ENCODE results near the gene FOXR1. TPM values are rescaled to one million over a fixed set of nuclear protein-coding genes. Genes with fewer than 3 reads are reported as not detected.
A peak's percentile ranks its signal among the peaks of the same experiment; 100 is the strongest.

Gene FOXR1
- total and polyA plus RNA-seq, 2 of the 8 experiments (the other 6 are each of a cell fraction or from before 2014, with no cell fraction given): not detected

- Histone ChIP-seq H3K27me3 (replicated peaks in 1 of 4; ENCODE audit: control insufficient read depth in 3 of 4, extremely low read depth in 1 of 4, insufficient read depth in 3 of 4, low read length in 3 of 4) (no peaks in the 10 kb centered on the region; a peak in 2 of 7 replicates), H2BK20ac (ENCODE audit: low read length) (no peak overlapping the region), H3K56ac (replicated peaks; ENCODE audit: insufficient read length, low read depth, low read length) (no peak overlapping the region), H3K4me3 (ENCODE audit: extremely low read depth in 1 of 4, insufficient read depth in 2 of 4, low read depth in 3 of 4, low read length in 4 of 4) (no peak overlapping the region), H4K20me1 (replicated peaks in 1 of 2; ENCODE audit: control insufficient read depth in 1 of 2, insufficient read depth in 2 of 2, low read length in 2 of 2) (no peaks in the 10 kb centered on the region), H3K4me1 (replicated peaks in 1 of 4; ENCODE audit: control insufficient read depth in 3 of 4, insufficient read depth in 4 of 4, low read length in 3 of 4) (no peaks in the 10 kb centered on the region), H3K18ac (ENCODE audit: extremely low read depth, low read length) (no peak overlapping the region), H3K14ac (ENCODE audit: insufficient read length) (no peak overlapping the region), H3K27ac (ENCODE audit: low read depth, low read length) (no peak overlapping the region), H3K79me1 (ENCODE audit: low read depth, low read length) (no peaks in the 10 kb centered on the region), H4K91ac (replicated peaks; ENCODE audit: insufficient read length, low read length) (no peak overlapping the region), H3K23me2 (ENCODE audit: low read depth, low read length) (no peaks in the 10 kb centered on the region), H2BK5ac (ENCODE audit: low read depth, low read length) (no peak overlapping the region), H3K4me2 (ENCODE audit: insufficient read depth in 1 of 2, low read depth in 2 of 2, low read length in 2 of 2) (no peak overlapping the region), H3K9me3 (ENCODE audit: insufficient read depth in 2 of 2, low read depth in 1 of 2, low read length in 1 of 2) (no peaks in the 10 kb centered on the region), H2BK12ac (ENCODE audit: low read depth, low read length) (no peak overlapping the region), H4K8ac (ENCODE audit: extremely low read depth, insufficient read depth, low read length) (no peak overlapping the region), H3K4ac (replicated peaks; ENCODE audit: insufficient read length, low read depth, low read length) (no peak overlapping the region), H3K9ac (replicated peaks in 1 of 4; ENCODE audit: extremely low read depth in 1 of 4, low read depth in 3 of 4, low read length in 3 of 4) (no peak overlapping the region), H2AK5ac (ENCODE audit: low read depth, low read length) (no peak overlapping the region), H2BK15ac (ENCODE audit: low read length) (0 out of 2 replicates have a peak overlapping the region, but pooled peaks have one; percentile 36), H3K79me2 (ENCODE audit: control insufficient read depth in 1 of 2, insufficient read depth in 2 of 2, low read length in 2 of 2) (no peaks in the 10 kb centered on the region), H3K23ac (ENCODE audit: insufficient read length) (no peak overlapping the region), H2AFZ (ENCODE audit: low read length) (no peak overlapping the region), H2BK120ac (replicated peaks; ENCODE audit: low read depth, low read length) (no peak overlapping the region), H4K5ac (ENCODE audit: insufficient read length, low read depth, low read length) (no peak overlapping the region), H3K36me3 (ENCODE audit: control insufficient read depth in 2 of 4, insufficient read depth in 4 of 4, low read length in 3 of 4) (no peaks in the 10 kb centered on the region)
- 43% methylated on average over 2 of the region's 2 CpGs; no CpG with 5 or more reads in 1 of the 2 experiments for WGBS, 2 experiments (ENCODE audit: extremely low coverage in 1 of 2, insufficient coverage in 1 of 2, insufficient read length in 1 of 2, insufficient replicate concordance in 2 of 2, low coverage in 1 of 2, low lambda C conversion rate in 2 of 2, missing lambda C conversion rate in 1 of 2)
- no peak for TF ChIP-seq SAP30 (IDR thresholded peaks at IDR 0.05; ENCODE audit: insufficient read depth, insufficient replicate concordance, low read length)
- ChIA-PET CTCF (ENCODE audit: partially characterized antibody) (interaction anchor here (1.0 to 1.3 kb wide), 3 partner anchors 10 to 257 kb away, joined by 3 to 4 read pairs (median 3); no protein-coding TSS in a partner anchor), POLR2A (ENCODE audit: partially characterized antibody) (interaction anchor here (0.6 to 1.0 kb wide), 2 partner anchors 156 to 163 kb away, joined by 3 to 4 read pairs; partner anchors contain the start of gene DDX6)
- FAIRE-seq (no peak), DNase-seq (ENCODE audit: low read depth in 1 of 2, low spot score in 2 of 2) (no peak)
These were observed 24.5 kb upstream of the FOXR1 start for GRCh38 chr11:118947091-118947490.

Measured in H1 (cell line).